A549 (cell line): ENCODE measurements around the gene TENM3.

ENCODE experiments used
- CTCF ChIP-seq: fragments of >200 bp; sonication (Bioruptor Twin); formaldehyde crosslinking; IDR thresholded peaks from 3 replicates; pipeline ENCODE4 v1.5.1; 2016
- EP300 ChIP-seq, 2 experiments: fragments of >200 bp; sonication (Bioruptor Twin); formaldehyde crosslinking; IDR thresholded peaks; 2 replicates in 1 of 2; 3 replicates in 1 of 2; pipeline ENCODE4 v1.6.1; 2016 to 2017
- HDAC2 ChIP-seq: fragments of 200-600 bp; sonication (generic); IDR thresholded peaks from 2 replicates; pipeline ENCODE4 v1.6.1; 2016
- JUN ChIP-seq, 2 experiments: fragments of >200 bp; sonication (Bioruptor Twin); formaldehyde crosslinking; IDR thresholded peaks; 2 replicates in 1 of 2; 3 replicates in 1 of 2; pipeline ENCODE4 v1.6.1; 2016 to 2017
- KDM1A ChIP-seq: fragments of 200-600 bp; sonication (generic); IDR thresholded peaks from 2 replicates; pipeline ENCODE4 v1.6.1; 2016; ENCODE audit warnings: low read depth, mild to moderate bottlenecking
- PBX3 ChIP-seq: IDR thresholded peaks from 2 replicates; pipeline ENCODE4 v1.6.1; 2012
- POLR2A ChIP-seq: IDR thresholded peaks from 2 replicates; pipeline ENCODE4 v1.6.1; 2012; ENCODE audit warnings: mild to moderate bottlenecking, low read length
- RFX5 ChIP-seq: fragments of 450-650 bp; IDR thresholded peaks from 2 replicates; pipeline ENCODE4 v1.7.1; 2014; ENCODE audit warnings: antibody characterized with exemption, mild to moderate bottlenecking, moderate library complexity
- SMC3 ChIP-seq: fragments of >200 bp; sonication (Bioruptor Twin); formaldehyde crosslinking; IDR thresholded peaks from 3 replicates; pipeline ENCODE4 v1.6.1; 2018; ENCODE audit warnings: inconsistent platforms
- TP53 ChIP-seq: fragments of 250-450 bp; sonication (Bioruptor Pico); IDR thresholded peaks from 2 replicates; pipeline ENCODE4 v1.5.0; 2021; ENCODE audit warnings: mild to moderate bottlenecking, moderate library complexity
- USF2 ChIP-seq: fragments of 450-650 bp; IDR thresholded peaks from 2 replicates; pipeline ENCODE4 v1.6.1; 2014; ENCODE audit warnings: antibody characterized with exemption

GRCh38 chr4:182435401-182435800 is 192.2 kb downstream of the TENM3 start:
- no peak for TF ChIP-seq KDM1A
- no peak for TF ChIP-seq CTCF
- TF ChIP-seq USF2: no peak
- no peak for TF ChIP-seq POLR2A
- TF ChIP-seq EP300 (IDR thresholded peaks at IDR 0.05): no peak
- TF ChIP-seq JUN (IDR thresholded peaks at IDR 0.05): no peak
- no peak for TF ChIP-seq HDAC2
- TF ChIP-seq SMC3: no peak
- TF ChIP-seq RFX5: no peak
- TF ChIP-seq TP53 (CRISPR knock-in tag): no peak
- TF ChIP-seq PBX3: no peak
